A549 (cell line): Measurements from ENCODE around the gene SETMAR. TPM values are rescaled to one million over a fixed set of nuclear protein-coding genes. Genes with fewer than 3 reads are reported as not detected.
"Not testable (repeated sequence)": the region's sequence is repeated elsewhere in the genome, so short reads cannot be mapped to it uniquely, and the experiment has no call there.

ENCODE experiments used
- ATAC-seq, 2 experiments: fragments of 200-7000 bp in 1 of 2; fragments of >200 bp in 1 of 2; cut with Nextera tagmentation in 1 of 2; cut with Tn5 transposase in 1 of 2; 3 replicates each; pipeline versions ENCODE4 v1.8.0 to v1.9.1; 2018 to 2020; ENCODE audit warnings: mild to moderate bottlenecking in 1 of 2, moderate library complexity in 1 of 2
- CTCF ChIA-PET: fragments of 300-600 bp; sonication (Branson Sonifier 250); formaldehyde crosslinking; extraction: SDS; loops from one replicate; lab custom pipeline; 2021; ENCODE audit warnings: antibody characterized with exemption, inconsistent platforms; lab: Yijun Ruan, JAX
- POLR2A ChIA-PET: fragments of 350-600 bp; formaldehyde crosslinking; extraction: SDS; loops from one replicate; lab custom pipeline; 2021; ENCODE audit warnings: antibody characterized with exemption, inconsistent platforms; lab: Yijun Ruan, JAX
- DNase-seq, 2 experiments: peaks; one replicate each; pipeline versions ENCODE4 v3.0.0 to v3.0.0-alpha.2; 2011 to 2016; ENCODE audit warnings: low read depth in 1 of 2, low spot score in 1 of 2
- FAIRE-seq: peaks from 2 replicates; lab custom pipeline; 2011; peaks lifted over from hg19 to GRCh38; lab: Jason Lieb, UNC
- H3K27ac ChIP-seq, 2 experiments: fragments of >200 bp; sonication (Bioruptor Twin); formaldehyde crosslinking; 3 replicates each; pipeline ENCODE4 v1.5.1; 2016 to 2017
- H3K4me1 ChIP-seq: fragments of >200 bp; sonication (Bioruptor Twin); formaldehyde crosslinking; 3 replicates; pipeline ENCODE4 v1.6.1; 2016
- H3K4me2 ChIP-seq: fragments of >200 bp; sonication (Bioruptor Twin); formaldehyde crosslinking; 3 replicates; pipeline ENCODE4 v1.6.1; 2016
- H3K4me3 ChIP-seq: fragments of >200 bp; sonication (Bioruptor Twin); formaldehyde crosslinking; 3 replicates; pipeline ENCODE4 v1.5.1; 2016
- H3K9me3 ChIP-seq: fragments of >200 bp; sonication (Bioruptor Twin); formaldehyde crosslinking; 3 replicates; pipeline ENCODE4 v1.6.1; 2016
- BHLHE40 ChIP-seq: IDR thresholded peaks from 2 replicates; pipeline ENCODE4 v1.6.1; 2012; ENCODE audit warnings: low read depth, low read length, inconsistent platforms
- CBX8 ChIP-seq: fragments of 200-600 bp; sonication (generic); IDR thresholded peaks from 2 replicates; pipeline ENCODE4 v1.6.1; 2016
- CTCF ChIP-seq: fragments of >200 bp; sonication (Bioruptor Twin); formaldehyde crosslinking; IDR thresholded peaks from 3 replicates; pipeline ENCODE4 v1.5.1; 2016
- FOSL2 ChIP-seq, 2 experiments: fragments of 450-650 bp in 1 of 2; fragments of >200 bp in 1 of 2; sonication (Bioruptor Twin) in 1 of 2; formaldehyde crosslinking; IDR thresholded peaks; 2 replicates each; pipeline versions ENCODE4 v1.5.0 to v1.6.1; 2016 to 2020; ENCODE audit warnings: mild to moderate bottlenecking in 1 of 2, moderate library complexity in 1 of 2
- GATA3 ChIP-seq: IDR thresholded peaks from 2 replicates; pipeline ENCODE4 v1.6.1; 2012; ENCODE audit warnings: borderline replicate concordance
- HOXA7 ChIP-seq: fragments of 250-450 bp; sonication (Bioruptor Pico); IDR thresholded peaks from 2 replicates; pipeline ENCODE4 v1.5.0; 2020; ENCODE audit warnings: mild to moderate bottlenecking, moderate library complexity
- HOXB13 ChIP-seq: fragments of 250-450 bp; sonication (Bioruptor Pico); IDR thresholded peaks from 2 replicates; pipeline ENCODE4 v1.5.0; 2020; ENCODE audit warnings: low read depth, mild to moderate bottlenecking, moderate library complexity
- MAFK ChIP-seq: fragments of 450-650 bp; IDR thresholded peaks from 2 replicates; pipeline ENCODE4 v1.6.1; 2014; ENCODE audit not compliant: partially characterized antibody
- MYC ChIP-seq: IDR thresholded peaks from 2 replicates; pipeline ENCODE4 v1.6.1; 2012; ENCODE audit warnings: mild to moderate bottlenecking, inconsistent platforms, low read length, improper control_type of control experiment, borderline replicate concordance
- NR3C1 ChIP-seq: fragments of >200 bp; sonication (Bioruptor Twin); formaldehyde crosslinking; IDR thresholded peaks from 3 replicates; pipeline ENCODE4 v1.6.1; 2017
- PHF8 ChIP-seq: fragments of 200-600 bp; sonication (generic); IDR thresholded peaks from 2 replicates; pipeline ENCODE4 v1.6.1; 2016; ENCODE audit warnings: low read depth, mild to moderate bottlenecking, antibody characterized with exemption, moderate library complexity, borderline replicate concordance
- POLR2AphosphoS2 ChIP-seq: conservative IDR thresholded peaks from 2 replicates; pipeline ENCODE4 v1.6.1; 2012; ENCODE audit warnings: low read length, improper control_type of control experiment, inconsistent platforms
- RCOR1 ChIP-seq: fragments of 150-350 bp; IDR thresholded peaks from 2 replicates; pipeline ENCODE4 v1.6.1; 2014; ENCODE audit warnings: antibody characterized with exemption, low read length, low read depth
- RFX5 ChIP-seq: fragments of 450-650 bp; IDR thresholded peaks from 2 replicates; pipeline ENCODE4 v1.7.1; 2014; ENCODE audit warnings: antibody characterized with exemption, mild to moderate bottlenecking, moderate library complexity
- SREBF2 ChIP-seq: fragments of 450-650 bp; IDR thresholded peaks from 2 replicates; pipeline ENCODE4 v1.6.1; 2014; ENCODE audit warnings: mild to moderate bottlenecking, moderate library complexity
- TP53 ChIP-seq: fragments of 250-450 bp; sonication (Bioruptor Pico); IDR thresholded peaks from 2 replicates; pipeline ENCODE4 v1.5.0; 2021; ENCODE audit warnings: mild to moderate bottlenecking, moderate library complexity
- ZC3H11A ChIP-seq: fragments of 450-650 bp; IDR thresholded peaks from 2 replicates; pipeline ENCODE4 v1.6.1; 2014; ENCODE audit warnings: antibody characterized with exemption, mild to moderate bottlenecking
- WGBS: methylation state at CpG from one replicate; pipeline ENCODE4 v1.1.6; 2017; ENCODE audit errors: missing lambda C conversion rate; 5-methylcytosine and 5-hydroxymethylcytosine counted together
- polyA plus RNA-seq, 4 experiments: library from polyadenylated mRNA; depleted of rRNA in 3 of 4; stranded (reverse); fragments of >200 nt; fragmentation: RNase III in 1 of 4; extraction: RNeasy Plus Mini Kit Qiagen cat#74134 plus additional on column Dnase treatment in 1 of 4; gene quantifications; 2 replicates in 3 of 4; 3 replicates in 1 of 4; pipeline ENCODE4 v1.2.3, GENCODE V29; 2011 to 2017
- TF ChIP-seq, protein P1 (sequence below): fragments of >200 bp; sonication (Bioruptor Twin); formaldehyde crosslinking; IDR thresholded peaks from 3 replicates; pipeline ENCODE4 v1.6.1; 2016
- TF ChIP-seq, protein P2 (sequence below): IDR thresholded peaks from 2 replicates; pipeline ENCODE4 v1.6.1; 2012
- TF ChIP-seq, protein P3 (sequence below): fragments of 150-350 bp; IDR thresholded peaks from 2 replicates; pipeline ENCODE4 v1.6.1; 2014; ENCODE audit warnings: low read depth, mild to moderate bottlenecking, low read length

SETMAR gene
- polyA plus RNA-seq, 2 of the 4 experiments (the other 2 are of a cell fraction) = 7.2 to 12.3 TPM

- ChIA-PET CTCF (no interaction called here), POLR2A (no interaction called here)
- Histone ChIP-seq H3K4me3 (no peak overlapping the region), H3K9me3 (no peaks in the 10 kb centered on the region), H3K4me1 (no peaks in the 10 kb centered on the region), H3K27ac (no peak overlapping the region), H3K4me2 (no peak overlapping the region)
- TF ChIP-seq HOXB13 (no peak), MAFK (no peak), BHLHE40 (no peak), SREBF2 (no peak), ZC3H11A (no peak), TP53 (CRISPR knock-in tag) (no peak), POLR2AphosphoS2 (no peak), NR3C1 (no peak), GATA3 (no peak), CTCF (no peak), CBX8 (no peak), RCOR1 (no peak), HOXA7 (no peak), MYC (no peak), FOSL2 (IDR thresholded peaks at IDR 0.05) (no peak), FOSL2 (CRISPR knock-in tag; IDR thresholded peaks at IDR 0.05) (no peak), RFX5 (no peak), PHF8 (no peak)
- TF ChIP-seq, protein P1, sequence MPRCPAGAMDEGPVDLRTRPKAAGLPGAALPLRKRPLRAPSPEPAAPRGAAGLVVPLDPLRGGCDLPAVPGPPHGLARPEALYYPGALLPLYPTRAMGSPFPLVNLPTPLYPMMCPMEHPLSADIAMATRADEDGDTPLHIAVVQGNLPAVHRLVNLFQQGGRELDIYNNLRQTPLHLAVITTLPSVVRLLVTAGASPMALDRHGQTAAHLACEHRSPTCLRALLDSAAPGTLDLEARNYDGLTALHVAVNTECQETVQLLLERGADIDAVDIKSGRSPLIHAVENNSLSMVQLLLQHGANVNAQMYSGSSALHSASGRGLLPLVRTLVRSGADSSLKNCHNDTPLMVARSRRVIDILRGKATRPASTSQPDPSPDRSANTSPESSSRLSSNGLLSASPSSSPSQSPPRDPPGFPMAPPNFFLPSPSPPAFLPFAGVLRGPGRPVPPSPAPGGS = no peak
- TF ChIP-seq, protein P2, sequence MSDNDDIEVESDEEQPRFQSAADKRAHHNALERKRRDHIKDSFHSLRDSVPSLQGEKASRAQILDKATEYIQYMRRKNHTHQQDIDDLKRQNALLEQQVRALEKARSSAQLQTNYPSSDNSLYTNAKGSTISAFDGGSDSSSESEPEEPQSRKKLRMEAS = no peak
- no peak for DNase-seq
- FAIRE-seq = no peak
- 52% methylated on average over 3 of the region's 3 CpGs for WGBS
- no peak for ATAC-seq
These were observed 20.3 kb downstream of the SETMAR start for GRCh38 chr3:4323246-4324027.

DNA sequence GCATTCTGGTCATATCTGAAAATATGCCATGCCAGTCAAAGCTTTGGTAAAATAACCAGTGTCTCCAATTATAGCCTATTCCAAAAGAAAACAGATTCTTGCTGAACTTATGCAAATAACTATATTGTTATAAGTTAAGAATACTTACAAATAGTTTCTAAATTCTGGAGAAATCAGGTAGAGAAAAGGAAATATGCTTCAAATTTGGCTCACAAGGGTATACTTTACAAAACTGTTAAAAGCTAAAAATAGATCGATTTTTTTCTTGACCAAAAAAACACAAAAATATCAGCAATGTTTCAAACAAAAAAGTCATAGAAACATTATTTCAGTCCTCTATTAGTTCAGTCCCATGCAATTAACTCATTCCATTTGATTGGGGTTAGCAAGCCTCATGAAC is 23.7 kb downstream of the SETMAR start:
- WGBS = 23% methylated on average over 1 of the region's 1 CpG
- ATAC-seq = no peak
- H3K4me3 ChIP-seq = no peak overlapping the region
- H3K4me2 ChIP-seq = no peak overlapping the region
- POLR2A ChIA-PET = no interaction called here
- TF ChIP-seq, protein P3, sequence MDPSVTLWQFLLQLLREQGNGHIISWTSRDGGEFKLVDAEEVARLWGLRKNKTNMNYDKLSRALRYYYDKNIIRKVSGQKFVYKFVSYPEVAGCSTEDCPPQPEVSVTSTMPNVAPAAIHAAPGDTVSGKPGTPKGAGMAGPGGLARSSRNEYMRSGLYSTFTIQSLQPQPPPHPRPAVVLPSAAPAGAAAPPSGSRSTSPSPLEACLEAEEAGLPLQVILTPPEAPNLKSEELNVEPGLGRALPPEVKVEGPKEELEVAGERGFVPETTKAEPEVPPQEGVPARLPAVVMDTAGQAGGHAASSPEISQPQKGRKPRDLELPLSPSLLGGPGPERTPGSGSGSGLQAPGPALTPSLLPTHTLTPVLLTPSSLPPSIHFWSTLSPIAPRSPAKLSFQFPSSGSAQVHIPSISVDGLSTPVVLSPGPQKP = no peak
- CTCF ChIA-PET = interaction anchor here (1.5 kb wide), 1 partner anchor 12 kb away, joined by 5 read pairs; no protein-coding TSS in a partner anchor
- H3K27ac ChIP-seq = no peak overlapping the region
- no peaks in the 10 kb centered on the region for H3K9me3 ChIP-seq
- no peak for DNase-seq
- FAIRE-seq = no peak
- H3K4me1 ChIP-seq = no peaks in the 10 kb centered on the region

DNA sequence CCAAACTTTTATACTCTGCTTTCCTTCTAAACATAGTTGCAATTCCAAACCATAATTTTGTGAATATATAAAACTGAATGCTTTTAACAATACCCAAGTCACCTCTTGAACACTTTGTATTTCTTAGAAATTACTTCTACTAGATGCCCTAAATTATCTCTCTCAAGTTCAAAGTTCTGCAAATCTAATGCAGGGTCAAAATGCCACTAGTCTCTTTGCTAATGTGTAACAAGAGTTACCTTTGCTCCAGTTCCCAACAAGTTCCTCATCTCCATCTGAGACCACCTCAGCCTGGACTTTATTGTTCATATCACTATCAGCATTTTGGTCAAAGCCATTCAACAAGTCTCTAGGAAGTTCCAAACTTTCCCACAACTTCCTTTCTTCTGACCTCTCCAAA is 26.6 kb downstream of the SETMAR start:
- H3K27ac ChIP-seq, H3K4me3 ChIP-seq, H3K9me3 ChIP-seq, H3K4me2 ChIP-seq, POLR2A ChIA-PET, FAIRE-seq, ATAC-seq, DNase-seq, CTCF ChIA-PET, H3K4me1 ChIP-seq: not testable (repeated sequence)
